T-helper 1 cell treated with Interleukin-12 subunit alpha and Interleukin-12 subunit beta and Interleukin-4 antibody, amounts not matched to agents 30 μg/mL and 1 μg/mL, for 36 hours (primary cell): ENCODE results near the gene PRDM2.
"Not testable (repeated sequence)": the region's sequence is repeated elsewhere in the genome, so short reads cannot be mapped to it uniquely, and the experiment has no call there.

Experiments
- H3K27ac Mint-ChIP-seq: one replicate; pipeline ENCODE4 v1.8.0; 2021; ENCODE audit warnings: mild to moderate bottlenecking, mixed read lengths
- H3K27me3 Mint-ChIP-seq: one replicate; pipeline ENCODE4 v1.8.0; 2021; ENCODE audit warnings: low read depth, mixed read lengths
- H3K36me3 Mint-ChIP-seq: one replicate; pipeline ENCODE4 v1.8.0; 2021; ENCODE audit warnings: low read depth, mixed read lengths
- H3K4me1 Mint-ChIP-seq: one replicate; pipeline ENCODE4 v1.8.0; 2021; ENCODE audit warnings: low read depth, mixed read lengths
- H3K4me3 Mint-ChIP-seq: one replicate; pipeline ENCODE4 v1.8.0; 2021; ENCODE audit warnings: mild to moderate bottlenecking, moderate library complexity, mixed read lengths
- H3K9me3 Mint-ChIP-seq: one replicate; pipeline ENCODE4 v1.8.0; 2021; ENCODE audit warnings: mixed read lengths

Gene PRDM2

GRCh38 chr1:13708380-13708982 lies 8.5 kb downstream of the PRDM2 start:
- no peaks in the 10 kb centered on the region for H3K27me3 Mint-ChIP-seq
- peaks cover 9% of the 10 kb centered on the region for H3K36me3 Mint-ChIP-seq
- peaks cover 26% of the 10 kb centered on the region for H3K4me1 Mint-ChIP-seq
- no peak overlapping the region for H3K27ac Mint-ChIP-seq
- no peak overlapping the region for H3K4me3 Mint-ChIP-seq
- H3K9me3 Mint-ChIP-seq, result no peaks in the 10 kb centered on the region

GRCh38 chr1:13710086-13710485 lies 10.1 kb downstream of the PRDM2 start:
- no peaks in the 10 kb centered on the region for H3K27me3 Mint-ChIP-seq
- H3K9me3 Mint-ChIP-seq, result no peaks in the 10 kb centered on the region
- no peak overlapping the region for H3K4me3 Mint-ChIP-seq
- H3K27ac Mint-ChIP-seq, result no peak overlapping the region
- peaks cover 22% of the 10 kb centered on the region for H3K4me1 Mint-ChIP-seq
- peaks cover 11% of the 10 kb centered on the region for H3K36me3 Mint-ChIP-seq

GRCh38 chr1:13714851-13715250 lies 14.9 kb downstream of the PRDM2 start:
- Mint-ChIP-seq H3K4me3 (no peak overlapping the region), H3K36me3 (peaks cover 13% of the 10 kb centered on the region), H3K27me3 (no peaks in the 10 kb centered on the region), H3K27ac (no peak overlapping the region), H3K4me1 (peaks cover 11% of the 10 kb centered on the region), H3K9me3 (peaks cover 4% of the 10 kb centered on the region)

DNA sequence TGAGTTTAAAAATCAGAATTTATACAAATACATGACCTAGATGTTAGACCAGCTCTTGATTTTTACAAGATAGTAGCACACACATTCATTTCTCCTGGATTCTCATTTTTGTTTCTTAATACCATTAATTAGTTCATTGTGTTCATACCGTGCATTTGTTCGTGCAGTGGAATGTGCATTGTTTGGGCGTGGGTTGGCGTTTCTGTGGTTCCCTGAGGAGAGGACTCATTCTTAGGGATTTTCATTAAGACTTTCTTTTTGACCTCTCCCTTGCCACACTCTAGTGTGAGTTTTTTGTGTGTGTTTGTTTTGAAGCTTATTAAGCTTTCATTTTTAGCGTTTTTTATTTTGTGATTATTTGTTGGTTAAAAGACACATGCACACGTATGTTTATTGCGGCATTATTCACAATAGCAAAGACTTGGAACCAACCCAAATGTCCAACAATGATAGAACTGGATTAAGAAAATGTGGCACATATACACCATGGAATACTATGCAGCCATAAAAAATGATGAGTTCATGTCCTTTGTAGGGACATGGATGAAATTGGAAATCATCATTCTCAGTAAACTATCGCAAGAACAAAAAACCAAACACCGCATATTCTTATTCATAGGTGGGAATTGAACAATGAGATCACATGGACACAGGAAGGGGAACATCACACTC lies 15.8 kb downstream of the PRDM2 start:
- not testable (repeated sequence) for H3K9me3 Mint-ChIP-seq, H3K4me3 Mint-ChIP-seq, H3K27ac Mint-ChIP-seq, H3K27me3 Mint-ChIP-seq
- Mint-ChIP-seq H3K36me3 (peaks cover 13% of the 10 kb centered on the region), H3K4me1 (peaks cover 13% of the 10 kb centered on the region)

DNA sequence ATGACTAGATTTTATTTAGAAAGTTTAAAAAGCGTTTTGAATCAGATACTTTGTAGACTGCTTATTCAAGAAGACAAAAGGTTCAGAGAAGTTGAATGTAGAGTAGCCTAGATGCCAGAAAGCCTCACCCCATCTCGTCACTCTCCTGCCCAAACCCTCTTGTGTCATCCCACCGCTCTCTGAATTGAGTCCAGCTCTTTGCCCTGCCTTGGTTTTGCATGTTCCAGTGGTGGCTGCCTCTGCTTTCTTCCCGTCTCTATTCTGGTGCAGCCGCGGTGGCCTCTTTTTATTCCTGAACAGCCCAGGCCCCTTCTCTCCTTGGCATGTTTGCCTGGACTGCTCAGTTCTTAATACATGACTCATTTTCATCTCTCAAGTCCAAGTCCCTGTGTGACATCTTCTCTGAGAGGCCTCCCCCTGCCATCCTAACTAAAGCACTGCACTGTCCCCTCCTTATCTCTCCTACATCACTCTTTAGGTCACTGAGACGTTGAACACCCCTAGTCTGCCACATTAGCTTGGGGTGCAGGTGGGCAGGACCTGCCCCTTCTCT lies 22.9 kb downstream of the PRDM2 start:
- no peaks in the 10 kb centered on the region for H3K9me3 Mint-ChIP-seq
- no peak overlapping the region for H3K4me3 Mint-ChIP-seq
- H3K4me1 Mint-ChIP-seq, result peaks cover 14% of the 10 kb centered on the region
- H3K36me3 Mint-ChIP-seq, result peaks cover 5% of the 10 kb centered on the region
- no peak overlapping the region for H3K27ac Mint-ChIP-seq
- H3K27me3 Mint-ChIP-seq, result no peaks in the 10 kb centered on the region

- peaks cover 18% of the 10 kb centered on the region for H3K4me1 Mint-ChIP-seq
- H3K27ac Mint-ChIP-seq, result no peak overlapping the region
- peaks cover 1% of the 10 kb centered on the region for H3K36me3 Mint-ChIP-seq
- H3K9me3 Mint-ChIP-seq, result no peaks in the 10 kb centered on the region
- H3K4me3 Mint-ChIP-seq, result no peak overlapping the region
- H3K27me3 Mint-ChIP-seq, result no peaks in the 10 kb centered on the region
Observed at GRCh38 chr1:13723810-13724209, 23.8 kb downstream of the PRDM2 start.

DNA sequence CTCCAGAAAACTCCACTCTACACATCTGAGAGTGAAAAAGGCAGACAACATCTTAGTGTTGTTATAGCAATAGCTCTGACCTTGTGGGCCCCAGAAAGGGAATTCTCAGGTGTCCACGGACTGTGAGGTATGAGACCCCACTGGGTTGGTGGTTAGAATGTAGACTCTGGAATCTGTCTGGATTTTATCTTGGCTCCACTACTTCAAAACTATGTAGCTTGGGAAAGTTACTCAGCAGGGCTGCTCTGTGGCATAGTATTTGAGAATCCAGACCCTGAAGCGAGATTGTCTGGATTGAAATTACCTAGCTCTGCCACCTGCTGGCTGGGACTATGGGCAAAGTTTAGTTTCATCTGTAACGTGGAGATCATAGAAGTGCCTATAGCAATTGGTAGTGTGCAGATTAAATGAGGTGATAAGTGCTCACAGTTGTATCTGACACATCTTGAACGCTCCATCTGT lies 25.8 kb downstream of the PRDM2 start:
- Mint-ChIP-seq H3K36me3 (no peaks in the 10 kb centered on the region), H3K9me3 (no peaks in the 10 kb centered on the region), H3K27ac (peak overlapping the region; percentile 38), H3K4me1 (peaks cover 30% of the 10 kb centered on the region), H3K27me3 (no peaks in the 10 kb centered on the region), H3K4me3 (no peak overlapping the region)

DNA sequence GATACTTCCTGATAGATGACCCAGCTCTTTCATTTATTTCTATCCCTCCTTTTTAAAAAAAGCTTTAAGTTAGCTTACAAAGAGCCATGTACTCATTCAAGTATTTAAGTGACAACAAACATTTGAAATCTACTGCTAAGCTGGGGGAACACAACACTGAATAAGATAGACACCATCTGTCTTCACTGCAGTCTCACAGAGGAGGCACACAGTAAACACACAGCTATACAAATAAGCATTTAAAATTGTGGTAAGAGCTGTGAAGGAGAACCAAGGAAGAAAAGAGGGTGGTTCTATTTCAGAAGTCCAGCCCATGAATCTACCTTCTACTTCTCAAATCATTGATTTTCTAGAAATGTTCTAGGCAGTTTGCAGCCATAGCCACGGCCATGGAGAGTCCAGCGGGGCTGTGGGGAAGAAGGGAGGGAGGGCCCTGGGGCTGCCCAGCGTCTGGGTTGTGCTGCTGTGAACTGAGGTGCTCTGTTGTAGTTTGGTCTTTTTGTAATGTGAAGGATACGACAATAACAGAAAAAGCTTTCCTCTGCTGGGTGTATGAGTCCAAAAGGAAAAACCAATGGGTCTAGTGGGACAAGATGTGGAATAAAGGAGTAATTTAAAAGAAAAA lies 28.2 kb downstream of the PRDM2 start:
- Mint-ChIP-seq H3K4me1 (peaks cover 53% of the 10 kb centered on the region), H3K9me3 (no peaks in the 10 kb centered on the region), H3K27ac (peak overlapping the region; percentile 18)

GRCh38 chr1:13730291-13730690 lies 30.3 kb downstream of the PRDM2 start:
- Mint-ChIP-seq H3K4me3 (peak overlapping the region; percentile 83), H3K27ac (peak overlapping the region; percentile 99), H3K27me3 (no peaks in the 10 kb centered on the region), H3K4me1 (peaks cover 61% of the 10 kb centered on the region), H3K9me3 (no peaks in the 10 kb centered on the region), H3K36me3 (peaks cover 2% of the 10 kb centered on the region)

More for the DNA sequence above, 28.2 kb downstream of the PRDM2 start:
- Mint-ChIP-seq H3K36me3 (no peaks in the 10 kb centered on the region), H3K27me3 (no peaks in the 10 kb centered on the region), H3K4me3 (no peak overlapping the region)

DNA sequence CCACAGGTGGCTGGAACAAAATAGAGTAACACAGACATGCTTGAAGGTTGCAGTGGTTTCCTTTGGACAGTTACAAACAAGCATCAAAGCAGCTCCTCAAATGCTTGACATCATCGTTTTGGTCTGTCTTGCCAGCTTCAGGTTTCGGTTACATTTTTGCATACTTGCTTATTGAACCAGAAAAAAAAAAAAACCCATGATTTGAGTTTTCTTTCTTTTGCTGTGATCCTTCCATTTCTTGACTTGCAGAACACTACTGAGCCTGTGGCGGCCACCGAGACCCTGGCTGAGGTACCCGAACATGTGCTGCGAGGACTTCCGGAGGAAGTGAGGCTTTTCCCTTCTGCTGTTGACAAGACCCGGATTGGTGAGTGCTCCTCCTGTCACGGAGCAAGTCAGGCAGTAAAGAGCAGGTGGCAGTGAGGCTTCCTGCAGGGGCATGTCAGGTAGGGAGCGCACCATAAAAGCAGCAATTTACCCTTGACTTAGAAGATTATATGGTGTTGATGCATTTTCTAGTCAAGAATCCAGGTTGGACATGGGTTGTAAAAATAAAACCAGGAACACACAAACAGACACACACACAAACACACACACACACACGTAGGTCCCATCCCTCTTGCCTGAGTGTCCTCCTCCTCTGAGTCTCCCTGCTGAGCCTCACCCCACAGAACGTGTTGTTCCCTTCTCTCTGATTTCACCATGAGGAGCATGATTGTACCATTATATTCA lies 30.9 kb downstream of the PRDM2 start:
- Mint-ChIP-seq H3K4me1 (peaks cover 62% of the 10 kb centered on the region), H3K36me3 (peaks cover 2% of the 10 kb centered on the region), H3K9me3 (no peaks in the 10 kb centered on the region), H3K27me3 (no peaks in the 10 kb centered on the region), H3K27ac (peak overlapping the region; percentile 99), H3K4me3 (peak overlapping the region; percentile 83)

GRCh38 chr1:13731897-13732296 lies 31.9 kb downstream of the PRDM2 start:
- Mint-ChIP-seq H3K36me3 (peaks cover 2% of the 10 kb centered on the region), H3K4me1 (peaks cover 60% of the 10 kb centered on the region), H3K27me3 (no peaks in the 10 kb centered on the region), H3K9me3 (no peaks in the 10 kb centered on the region), H3K27ac (peak overlapping the region; percentile 99), H3K4me3 (peak overlapping the region; percentile 83)

DNA sequence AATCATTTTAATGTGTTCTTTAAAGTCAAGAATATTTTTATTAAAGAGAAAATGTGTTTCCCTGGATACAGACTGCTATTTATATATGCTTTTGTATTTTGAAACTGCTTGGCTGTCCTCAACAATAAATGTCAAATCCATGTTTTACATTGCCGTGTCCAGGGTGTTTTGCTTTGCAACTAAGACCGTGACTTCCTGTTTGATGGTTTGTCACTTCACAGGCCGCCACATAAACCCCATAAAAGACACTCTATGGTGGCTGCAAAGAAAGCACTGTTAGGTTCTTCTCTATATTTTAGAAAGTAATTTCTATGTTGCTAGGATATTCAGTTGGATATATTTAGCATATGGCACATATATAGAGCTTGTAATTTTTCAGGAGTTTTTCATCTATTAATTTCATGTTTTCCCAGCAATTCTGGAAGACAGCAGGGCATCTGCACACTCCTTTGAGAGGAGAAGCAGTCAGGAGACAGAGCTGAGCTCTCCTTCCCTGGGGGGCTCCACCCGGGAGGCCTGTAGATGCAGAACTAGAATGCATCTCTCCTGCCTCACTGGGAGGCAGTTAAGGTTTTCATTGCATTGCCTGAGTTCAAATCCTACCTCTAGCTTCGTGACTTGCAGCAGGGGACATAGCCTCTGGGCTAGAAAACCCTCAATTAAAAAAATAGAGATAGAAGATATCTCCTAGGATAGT lies 33.1 kb downstream of the PRDM2 start:
- peaks cover 58% of the 10 kb centered on the region for H3K4me1 Mint-ChIP-seq
- H3K4me3 Mint-ChIP-seq, result peak overlapping the region; percentile 54
- H3K27ac Mint-ChIP-seq, result peak overlapping the region; percentile 99
- H3K36me3 Mint-ChIP-seq, result peaks cover 2% of the 10 kb centered on the region
- H3K27me3 Mint-ChIP-seq, result no peaks in the 10 kb centered on the region
- H3K9me3 Mint-ChIP-seq, result no peaks in the 10 kb centered on the region

- H3K27ac Mint-ChIP-seq, result peak overlapping the region; percentile 99
- peak overlapping the region; percentile 54 for H3K4me3 Mint-ChIP-seq
- H3K36me3 Mint-ChIP-seq, result peaks cover 2% of the 10 kb centered on the region
- peaks cover 57% of the 10 kb centered on the region for H3K4me1 Mint-ChIP-seq
- H3K9me3 Mint-ChIP-seq, result no peaks in the 10 kb centered on the region
- no peaks in the 10 kb centered on the region for H3K27me3 Mint-ChIP-seq
Observed at GRCh38 chr1:13733711-13734110, 33.7 kb downstream of the PRDM2 start.
